Skin epidermis (tissue), 12 donors: ENCODE results near the gene BARHL2.

Experiments
- H3K27ac ChIP-seq, 21 experiments: fragments of 200-600 bp; sonication (generic) in 11 of 21; one replicate each; pipeline ENCODE4 v1.5.0; 2020; ENCODE audit warnings: mild to moderate bottlenecking in 3 of 21, inconsistent platforms in 2 of 21, moderate library complexity in 2 of 21
- H3K4me3 ChIP-seq, 7 experiments: fragments of 200-600 bp; sonication (generic) in 2 of 7; one replicate each; pipeline ENCODE4 v1.5.0; 2020; ENCODE audit warnings: inconsistent platforms in 2 of 7, mild to moderate bottlenecking in 2 of 7, moderate library complexity in 1 of 7

BARHL2 gene

GRCh38 chr1:90712915-90713730 is 4.0 kb downstream of the BARHL2 start:
- H3K4me3 ChIP-seq: no peak overlapping the region
- no peak overlapping the region for H3K27ac ChIP-seq

DNA sequence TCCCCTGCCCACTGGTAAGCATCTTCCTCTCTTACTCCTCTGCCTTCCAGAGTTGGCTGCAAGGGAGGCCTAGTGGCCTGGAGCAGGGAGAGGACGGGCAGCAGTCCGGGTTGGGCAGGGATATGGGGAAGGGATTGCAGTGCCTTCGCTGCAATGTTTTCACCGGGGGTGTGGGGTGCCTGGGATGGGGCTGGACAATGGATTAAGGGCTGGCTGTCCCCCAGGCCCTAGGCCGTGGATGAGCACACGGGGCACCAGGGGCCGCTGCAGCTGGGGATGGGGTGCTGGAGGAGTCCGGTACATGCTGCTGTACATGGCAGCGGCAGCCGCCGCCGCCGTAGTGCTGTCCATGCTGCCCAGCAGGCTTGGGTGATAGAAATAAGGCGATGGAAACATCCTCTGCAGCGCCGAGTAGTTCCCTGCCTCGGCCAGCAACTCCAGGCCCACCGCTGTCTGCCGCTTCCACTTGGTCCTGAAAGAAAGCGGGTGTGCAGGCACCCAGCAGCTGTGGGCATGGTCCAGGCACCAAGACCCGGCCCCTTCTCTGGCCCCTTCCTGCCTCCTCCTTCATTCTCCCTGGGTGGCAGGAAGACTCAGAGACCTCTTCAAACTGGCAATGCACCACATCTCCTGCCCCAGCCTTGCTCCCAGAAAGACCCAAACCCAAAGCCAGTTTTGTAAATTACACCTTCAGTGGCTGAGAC is 4.8 kb downstream of the BARHL2 start:
- Histone ChIP-seq H3K4me3 (no peak overlapping the region), H3K27ac (no peak overlapping the region)

DNA sequence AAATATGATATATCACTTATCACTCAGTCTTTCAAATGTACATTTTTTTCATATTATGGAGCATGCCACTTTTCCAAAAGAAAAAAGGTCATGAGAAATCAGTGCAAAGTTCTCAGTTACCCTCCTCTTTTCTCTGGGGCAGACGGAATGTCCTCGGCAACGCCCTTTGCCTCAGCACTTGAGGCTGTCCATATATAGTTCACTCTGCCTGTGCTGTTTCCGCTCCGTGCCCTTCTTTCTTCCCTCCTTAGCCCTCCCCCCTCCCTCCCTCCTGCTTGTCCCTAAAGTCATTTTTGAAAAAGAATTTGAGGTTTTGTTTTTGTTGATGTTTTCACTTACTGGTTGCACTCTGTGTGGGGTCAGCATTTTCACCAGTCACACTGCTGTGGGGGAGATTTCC is 5.4 kb downstream of the BARHL2 start:
- H3K4me3 ChIP-seq: no peak overlapping the region

GRCh38 chr1:90710579-90711536 is 6.2 kb downstream of the BARHL2 start:
- Histone ChIP-seq H3K27ac (no peak overlapping the region), H3K4me3 (no peak overlapping the region)

More for the DNA sequence above, 5.4 kb downstream of the BARHL2 start:
- no peak overlapping the region for H3K27ac ChIP-seq

DNA sequence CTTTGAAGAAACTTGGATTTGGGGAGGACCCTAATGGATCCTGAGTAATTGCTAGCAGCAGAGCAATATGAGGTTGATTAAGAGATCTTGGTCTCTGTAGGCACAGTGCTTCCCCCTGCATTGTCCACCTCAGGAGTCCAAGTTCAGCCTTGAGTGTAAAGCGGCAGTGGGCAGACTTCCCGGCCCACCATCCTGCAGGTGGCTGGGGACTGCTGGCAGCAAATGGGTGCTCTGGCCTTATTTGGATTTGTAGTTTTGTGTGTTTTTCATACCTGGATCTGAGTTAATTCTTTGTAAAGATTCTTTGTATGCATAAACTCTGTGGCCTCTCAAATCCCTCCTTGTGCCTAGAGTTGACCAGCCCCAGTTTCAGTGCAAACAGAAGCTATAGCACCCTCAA is 7.6 kb downstream of the BARHL2 start:
- Histone ChIP-seq H3K27ac (no peak overlapping the region), H3K4me3 (no peak overlapping the region)

- Histone ChIP-seq H3K4me3 (no peak overlapping the region), H3K27ac (no peak overlapping the region)
These were observed 8.3 kb downstream of the BARHL2 start for GRCh38 chr1:90708826-90709225.

DNA sequence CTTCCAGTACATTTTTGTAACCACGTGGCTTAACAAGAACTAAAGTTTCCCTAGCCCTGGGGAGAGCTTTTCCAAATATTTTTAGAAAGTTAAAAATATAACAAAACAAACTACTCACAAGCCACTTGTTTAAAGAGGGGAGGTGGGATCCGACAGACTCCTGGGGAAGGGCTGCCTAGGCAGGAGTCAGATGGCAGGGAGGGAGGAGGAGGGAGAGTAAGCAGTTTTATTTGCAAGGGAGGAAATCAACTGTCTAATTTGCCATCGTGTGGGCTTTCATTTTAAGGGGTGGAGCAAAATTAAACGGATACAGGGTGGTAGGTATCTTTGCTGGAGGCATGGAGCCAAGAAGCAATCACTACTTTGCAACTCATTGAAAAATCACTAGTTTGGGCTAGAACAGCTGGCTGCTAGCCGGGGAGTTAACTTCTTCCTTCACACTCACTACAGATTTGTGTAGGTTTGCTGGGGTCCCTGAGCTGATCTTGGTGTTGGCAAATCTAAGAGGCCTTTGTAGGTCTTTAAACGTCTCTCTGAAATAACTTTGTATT is 8.8 kb downstream of the BARHL2 start:
- Histone ChIP-seq H3K4me3 (no peak overlapping the region), H3K27ac (no peak overlapping the region)

DNA sequence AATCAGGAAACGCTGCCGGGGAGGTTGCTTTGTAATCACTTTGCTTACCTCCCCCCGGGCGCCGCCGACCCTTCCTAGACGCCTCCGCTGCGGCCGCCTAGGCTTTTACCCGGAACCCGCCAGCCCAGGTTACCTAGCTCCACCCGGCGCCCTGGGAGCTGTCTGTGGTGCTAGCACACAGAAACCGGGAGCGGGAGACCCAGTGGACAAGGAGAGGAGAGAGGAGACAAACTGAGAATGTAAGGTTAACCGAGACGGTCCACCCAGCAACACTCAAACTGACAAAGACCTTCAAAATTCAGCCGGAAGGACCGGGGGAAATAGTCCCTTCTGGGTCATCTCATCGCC is 9.8 kb downstream of the BARHL2 start:
- Histone ChIP-seq H3K27ac (no peak overlapping the region), H3K4me3 (peak overlapping the region in 3 of 7 experiments; percentile 8 to 16 (median 15))

GRCh38 chr1:90706437-90707362 is 10.4 kb downstream of the BARHL2 start:
- Histone ChIP-seq H3K4me3 (peak overlapping the region in 4 of 7 experiments; percentile 7 to 16 (median 12)), H3K27ac (no peak overlapping the region)

- no peak overlapping the region for H3K27ac ChIP-seq
- H3K4me3 ChIP-seq: no peak overlapping the region
These were observed 11.1 kb downstream of the BARHL2 start for GRCh38 chr1:90705956-90706355.

GRCh38 chr1:90704817-90705216 is 12.3 kb downstream of the BARHL2 start:
- H3K27ac ChIP-seq: no peak overlapping the region

GRCh38 chr1:90694846-90695245 is 22.3 kb downstream of the BARHL2 start:
- no peak overlapping the region for H3K27ac ChIP-seq
- no peak overlapping the region for H3K4me3 ChIP-seq

More at GRCh38 chr1:90704817-90705216, 12.3 kb downstream of the BARHL2 start:
- no peak overlapping the region for H3K4me3 ChIP-seq

GRCh38 chr1:90687747-90688146 is 29.4 kb downstream of the BARHL2 start:
- no peak overlapping the region for H3K4me3 ChIP-seq

DNA sequence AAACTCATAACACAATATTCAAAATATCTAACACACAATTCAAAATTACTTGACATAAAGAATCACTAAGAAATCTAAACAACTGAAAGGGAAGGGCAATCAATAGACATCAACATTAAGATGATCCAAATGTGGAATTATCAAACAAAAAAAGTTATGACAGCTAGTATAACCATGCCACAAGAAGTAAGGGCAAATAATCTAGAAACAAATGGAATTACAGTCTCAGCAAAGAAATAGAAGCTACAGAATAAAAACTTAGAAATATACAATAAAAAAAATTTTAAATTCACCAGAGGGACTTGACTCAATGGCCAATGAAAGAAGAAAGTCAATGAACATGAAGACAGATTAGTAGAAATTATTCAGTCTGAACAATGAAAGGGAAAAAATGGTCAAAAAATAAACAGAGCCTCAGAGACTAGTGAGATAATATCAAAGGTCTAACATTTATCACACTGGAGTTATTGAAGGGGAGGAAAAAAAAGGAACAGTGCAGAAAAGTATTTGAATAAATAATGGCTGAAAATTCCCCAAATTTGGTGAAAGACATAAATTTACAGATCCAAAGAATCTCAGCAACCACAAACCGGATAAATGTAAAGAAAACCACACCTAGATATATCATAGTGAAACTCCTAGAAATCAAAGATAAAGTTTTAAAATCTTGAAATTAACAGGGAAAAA is 41.8 kb downstream of the BARHL2 start:
- Histone ChIP-seq H3K4me3 (no peak overlapping the region), H3K27ac (no peak overlapping the region)

More at GRCh38 chr1:90687747-90688146, 29.4 kb downstream of the BARHL2 start:
- no peak overlapping the region for H3K27ac ChIP-seq

GRCh38 chr1:90671741-90672140 is 45.4 kb downstream of the BARHL2 start:
- H3K27ac ChIP-seq: no peak overlapping the region
- no peak overlapping the region for H3K4me3 ChIP-seq

DNA sequence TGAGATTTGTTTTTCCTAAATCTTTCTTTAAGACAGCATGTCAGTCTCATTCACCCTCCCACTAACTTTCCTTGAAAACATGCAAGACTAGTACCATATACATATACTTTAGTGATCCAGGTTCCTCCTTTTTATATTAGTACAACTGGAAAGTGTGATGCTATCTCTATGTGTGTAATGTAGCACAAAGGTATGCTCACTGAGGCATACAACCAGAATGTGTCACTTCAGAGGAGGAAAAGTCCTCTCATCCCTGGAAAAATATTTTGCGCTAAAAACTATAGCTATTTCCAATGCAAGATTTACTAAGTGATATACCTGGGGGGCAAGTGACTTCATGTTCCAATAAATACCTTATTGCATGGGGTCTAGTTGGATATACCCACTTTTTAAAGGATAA is 45.9 kb downstream of the BARHL2 start:
- Histone ChIP-seq H3K4me3 (no peak overlapping the region), H3K27ac (no peak overlapping the region)
